GM19438 (cell line): ENCODE measurements around the gene SERTAD2.

ENCODE experiments used
- ATAC-seq: cut with Tn5 transposase; IDR thresholded peaks from one replicate; pipeline ENCODE4 v1.9.1; 2021; ENCODE audit warnings: low read depth; ENCODE audit not compliant: unreplicated experiment

SERTAD2 gene

GRCh38 chr2:64586883-64587481 is 66.7 kb downstream of the SERTAD2 start:
- ATAC-seq, result no peak

GRCh38 chr2:64586054-64586453 is 67.7 kb downstream of the SERTAD2 start:
- no peak for ATAC-seq

GRCh38 chr2:64582774-64583340 is 70.9 kb downstream of the SERTAD2 start:
- peak; percentile 78 for ATAC-seq

GRCh38 chr2:64581777-64582539 is 71.8 kb downstream of the SERTAD2 start:
- ATAC-seq, result no peak
